ENCODE results near the gene CDKN1A.
"Not testable (repeated sequence)": the region's sequence is repeated elsewhere in the genome, so short reads cannot be mapped to it uniquely, and the experiment has no call there.

Gene CDKN1A

DNA sequence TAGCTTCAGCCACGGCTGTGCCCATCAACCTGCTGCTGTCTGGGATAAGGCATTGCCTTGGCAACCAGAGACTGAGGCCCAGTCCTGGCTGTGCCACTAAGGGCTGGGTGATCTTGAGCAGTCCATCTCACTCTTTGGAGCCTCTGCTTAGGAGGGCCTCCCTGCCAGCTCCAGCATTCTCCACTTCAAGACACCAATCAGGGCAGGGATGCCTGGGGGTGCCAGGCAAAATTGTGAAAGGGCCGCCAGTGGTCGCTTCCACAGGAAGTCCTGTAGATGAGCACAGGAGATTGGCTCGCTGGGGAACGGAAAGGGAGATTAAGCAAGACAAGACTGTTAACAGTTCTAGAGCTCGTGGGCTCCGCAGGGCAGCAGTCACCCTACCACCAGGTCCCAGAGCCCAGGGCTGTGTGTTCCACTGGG lies 19.0 kb downstream of the CDKN1A start, which contains the start of gene RAB44:
RAB44 (plus strand) TSS at position 346 of the 423 bp plus-strand sequence. CDS start 6,410 bp downstream, outside the sequence.
- no peaks in the 10 kb centered on the region for H3K9me3 Mint-ChIP-seq
- H3K4me3 Mint-ChIP-seq: no peak within 1 kb of the TSS
- H3K27ac Mint-ChIP-seq: no peak within 1 kb of the TSS
- H3K4me1 Mint-ChIP-seq: peaks cover 28% of the 10 kb centered on the region
- no peak for ATAC-seq
- peaks cover 10% of the 10 kb centered on the region for H3K27me3 Mint-ChIP-seq
- DNase-seq: no peak

DNA sequence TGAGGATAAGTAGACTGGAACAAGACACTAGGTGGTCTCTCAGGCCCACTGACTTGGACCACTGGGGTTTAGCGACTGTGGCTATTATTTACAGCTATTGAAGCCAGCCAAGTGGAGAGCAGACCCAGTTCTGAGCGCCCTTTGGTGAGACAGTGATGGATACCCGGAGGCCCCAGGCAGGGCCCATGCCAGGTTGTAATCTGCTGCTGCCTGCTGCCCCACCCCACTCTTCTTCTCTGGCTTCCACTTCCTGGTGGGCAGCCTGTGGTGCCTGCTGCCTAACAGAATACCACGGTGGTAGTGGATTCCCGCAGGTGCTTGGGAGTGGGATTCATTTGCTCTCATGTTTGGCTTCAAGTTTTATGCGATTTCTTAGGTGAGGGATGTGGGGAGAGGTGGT lies 19.7 kb downstream of the CDKN1A start:
- ATAC-seq (no peak), DNase-seq (no peak)
- Mint-ChIP-seq H3K4me3 (no peak overlapping the region), H3K4me1 (peaks cover 26% of the 10 kb centered on the region), H3K27me3 (peaks cover 11% of the 10 kb centered on the region), H3K9me3 (no peaks in the 10 kb centered on the region), H3K27ac (no peak overlapping the region)

DNA sequence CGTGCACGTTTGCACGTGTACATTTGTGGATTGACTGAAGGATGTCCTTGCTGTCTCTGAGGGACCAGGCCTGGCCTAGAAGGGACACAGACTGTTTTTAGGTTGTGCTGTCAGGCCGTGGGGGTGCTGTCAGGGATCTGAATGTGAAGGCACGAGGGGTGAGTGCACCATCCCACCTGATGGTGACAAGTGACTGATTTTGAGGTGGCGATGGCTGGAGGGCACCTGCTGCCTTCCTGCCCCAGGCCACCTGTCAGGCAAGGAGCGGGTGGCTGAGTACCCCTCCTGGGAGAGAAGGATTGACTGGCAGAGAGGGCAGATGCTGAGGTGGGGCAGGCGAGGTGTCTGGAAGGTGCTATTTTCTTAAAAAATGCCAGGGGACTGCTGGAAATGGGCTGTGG lies 20.4 kb downstream of the CDKN1A start:
- Mint-ChIP-seq H3K9me3 (no peaks in the 10 kb centered on the region), H3K4me3 (no peak overlapping the region), H3K27ac (no peak overlapping the region), H3K4me1 (peaks cover 26% of the 10 kb centered on the region), H3K27me3 (peaks cover 17% of the 10 kb centered on the region)
- ATAC-seq (no peak), DNase-seq (no peak)

DNA sequence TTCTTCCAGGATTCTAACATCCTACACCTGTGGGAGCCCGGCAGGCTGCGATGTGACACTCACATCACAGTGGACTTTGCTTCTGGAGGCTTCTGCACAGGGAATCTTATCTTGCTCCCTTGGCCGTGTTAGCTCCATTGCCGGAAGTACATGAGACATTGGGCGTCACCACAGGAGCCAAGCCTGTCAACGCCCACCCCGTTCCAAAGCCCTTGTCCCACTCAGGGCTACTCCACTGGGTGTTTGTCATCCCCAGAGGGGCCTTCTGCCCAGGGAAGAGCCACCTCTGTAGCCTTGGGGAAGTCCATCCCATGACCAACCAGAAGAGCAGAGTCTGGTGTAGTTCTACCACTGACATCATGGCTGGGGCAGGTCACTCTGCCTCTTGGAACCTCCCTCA lies 20.8 kb downstream of the CDKN1A start:
- Mint-ChIP-seq H3K4me1 (peaks cover 26% of the 10 kb centered on the region), H3K4me3 (no peak overlapping the region), H3K27me3 (peaks cover 20% of the 10 kb centered on the region), H3K27ac (no peak overlapping the region), H3K9me3 (no peaks in the 10 kb centered on the region)
- ATAC-seq (no peak), DNase-seq (no peak)

DNA sequence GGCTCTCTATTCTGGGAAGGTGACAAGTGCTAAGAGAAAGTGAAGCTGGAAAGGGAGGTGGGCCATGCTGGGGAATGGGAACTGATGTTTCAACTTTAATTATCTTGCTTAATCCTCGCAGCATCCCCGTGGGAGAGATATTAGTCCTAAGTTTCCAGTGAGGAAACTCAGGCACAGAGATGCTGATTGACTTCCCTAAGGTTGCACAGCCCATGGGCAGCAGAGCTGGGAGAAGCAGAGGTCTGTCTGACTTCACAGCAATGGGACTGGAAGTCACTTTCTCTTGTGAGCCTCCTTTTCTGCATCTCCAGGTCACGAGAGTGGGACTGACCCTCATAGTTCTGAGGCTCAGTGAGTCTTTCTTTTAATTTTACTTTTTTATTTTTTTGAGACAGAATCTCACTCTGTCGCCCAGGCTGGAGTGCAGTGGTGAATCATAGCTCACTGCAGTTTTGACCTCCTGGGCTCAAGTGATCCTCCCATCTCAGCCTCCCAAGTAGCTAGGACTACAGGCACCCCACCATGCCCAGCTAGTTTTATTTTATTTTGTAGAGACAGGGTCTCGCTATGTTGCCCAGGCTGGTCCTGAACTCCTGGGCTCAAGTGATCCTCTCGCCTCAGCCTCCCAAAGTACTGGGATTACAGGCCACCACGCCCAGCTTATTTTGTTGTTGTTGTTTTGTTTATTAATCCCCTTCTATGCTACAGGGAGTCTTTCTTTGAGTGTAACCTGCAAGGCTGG lies 21.7 kb downstream of the CDKN1A start:
- ATAC-seq: no peak
- Mint-ChIP-seq H3K27ac (no peak overlapping the region), H3K9me3 (no peaks in the 10 kb centered on the region)

DNA sequence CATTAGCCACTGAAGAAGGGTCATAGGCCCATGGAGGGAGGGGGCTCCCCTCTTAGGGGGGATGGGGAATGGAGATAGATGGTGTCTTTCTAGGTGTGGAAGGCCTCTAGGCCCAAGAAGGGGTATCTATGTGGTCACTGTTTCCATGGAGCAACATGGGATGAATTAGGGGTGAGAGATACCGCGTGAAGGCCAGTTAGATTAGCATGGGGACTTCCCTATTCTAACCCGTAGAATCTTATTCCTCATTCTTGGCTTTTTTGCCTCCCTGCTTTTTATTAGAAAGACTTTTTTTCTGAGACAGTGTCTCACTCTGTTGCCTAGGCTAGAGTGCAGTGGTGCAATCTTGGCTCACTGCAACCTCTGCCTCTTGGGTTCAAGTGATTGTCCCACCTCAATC lies 22.3 kb downstream of the CDKN1A start:
- no peak overlapping the region for H3K4me3 Mint-ChIP-seq
- peaks cover 19% of the 10 kb centered on the region for H3K4me1 Mint-ChIP-seq
- peak overlapping the region in 1 of 2 donors; percentile 19 for H3K27ac Mint-ChIP-seq
- peaks cover 20% of the 10 kb centered on the region for H3K27me3 Mint-ChIP-seq
- DNase-seq (no peak), ATAC-seq (no peak)
- H3K9me3 Mint-ChIP-seq: no peaks in the 10 kb centered on the region

More for the DNA sequence above, 21.7 kb downstream of the CDKN1A start:
- H3K4me3 Mint-ChIP-seq: no peak overlapping the region
- peaks cover 22% of the 10 kb centered on the region for H3K4me1 Mint-ChIP-seq
- H3K27me3 Mint-ChIP-seq: peaks cover 20% of the 10 kb centered on the region
- DNase-seq: no peak

DNA sequence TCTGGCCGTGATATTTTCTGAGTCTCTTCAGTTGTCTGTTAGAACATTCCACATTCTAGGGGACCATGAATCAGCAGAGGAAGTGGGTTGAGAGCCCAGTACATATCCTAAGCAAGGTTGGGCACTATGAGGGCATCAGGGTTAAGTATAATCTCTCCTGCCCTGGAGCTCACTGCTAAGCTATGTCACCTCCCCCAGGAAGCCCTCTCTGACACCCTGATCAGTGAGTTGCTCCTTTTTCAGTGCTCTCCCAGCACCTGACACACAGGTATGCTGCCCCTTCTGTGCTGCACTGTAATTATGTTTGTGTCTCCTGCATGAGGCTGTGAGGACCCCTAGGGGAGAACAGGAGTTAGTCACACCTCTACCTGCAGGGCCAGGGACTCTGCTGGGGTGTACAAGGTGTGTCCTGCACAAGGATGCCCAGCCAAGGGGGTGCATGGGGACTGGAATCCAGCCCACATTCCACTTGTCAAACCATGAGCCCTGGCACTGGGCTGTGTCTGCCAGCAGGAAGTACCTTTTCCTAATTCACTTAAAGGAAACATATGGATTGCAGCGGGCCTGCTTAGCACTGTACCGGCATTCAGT lies 23.0 kb downstream of the CDKN1A start:
- Mint-ChIP-seq H3K9me3 (no peaks in the 10 kb centered on the region), H3K4me1 (peaks cover 15% of the 10 kb centered on the region), H3K4me3 (no peak overlapping the region), H3K27ac (peak overlapping the region in 1 of 2 donors; percentile 19), H3K27me3 (peaks cover 20% of the 10 kb centered on the region)
- ATAC-seq: peak; percentile 64
- no peak for DNase-seq

DNA sequence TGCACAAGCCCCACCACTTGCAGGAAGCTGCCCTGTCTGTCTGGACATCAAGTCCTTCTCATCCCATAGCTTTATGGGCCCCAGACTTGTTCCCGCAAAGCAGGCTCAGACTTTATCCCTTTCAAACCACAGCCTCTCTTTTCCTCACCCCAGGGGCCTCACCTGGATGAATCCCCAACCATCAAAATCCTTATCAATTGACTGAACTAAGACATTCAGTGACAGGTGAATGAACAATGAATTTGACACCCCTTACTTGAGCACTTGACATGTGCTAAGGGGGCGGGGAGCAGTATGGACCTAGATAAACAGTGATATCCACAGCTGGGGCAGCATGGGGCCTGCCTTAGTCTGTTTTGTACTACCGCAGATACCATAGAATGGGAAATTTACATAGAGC lies 24.1 kb downstream of the CDKN1A start:
- no peak overlapping the region for H3K27ac Mint-ChIP-seq
- DNase-seq: no peak
- H3K4me1 Mint-ChIP-seq: peaks cover 10% of the 10 kb centered on the region
- H3K27me3 Mint-ChIP-seq: peaks cover 20% of the 10 kb centered on the region
- no peaks in the 10 kb centered on the region for H3K9me3 Mint-ChIP-seq
- ATAC-seq: no peak
- no peak overlapping the region for H3K4me3 Mint-ChIP-seq

DNA sequence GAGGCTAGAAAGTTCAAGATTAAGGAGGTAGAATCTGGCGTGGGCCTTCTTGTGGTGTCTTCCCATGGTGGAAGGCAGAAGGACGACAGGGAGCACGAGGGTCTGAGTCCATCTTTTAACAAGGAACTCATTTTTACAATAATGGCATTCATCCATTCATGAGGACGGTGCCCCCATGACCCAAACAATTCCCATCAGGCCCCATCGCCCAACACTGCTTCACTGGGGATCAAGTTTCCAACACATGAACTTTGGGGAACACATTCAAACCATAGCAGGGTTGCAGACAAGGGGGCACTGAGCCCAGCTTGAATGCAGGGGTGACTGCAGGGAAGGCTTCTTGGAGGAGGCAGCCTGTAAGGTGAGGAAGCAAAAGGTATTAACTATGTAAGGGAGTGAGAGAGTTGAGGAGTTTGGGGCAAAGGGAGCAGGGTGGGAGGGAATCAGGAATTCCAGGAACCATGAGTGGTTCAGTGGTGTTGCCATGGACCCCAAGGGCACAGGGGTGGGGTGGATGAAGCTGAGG lies 24.6 kb downstream of the CDKN1A start:
- Mint-ChIP-seq H3K4me1 (peaks cover 10% of the 10 kb centered on the region), H3K4me3 (no peak overlapping the region), H3K27me3 (peaks cover 20% of the 10 kb centered on the region), H3K9me3 (no peaks in the 10 kb centered on the region), H3K27ac (no peak overlapping the region)
- ATAC-seq: no peak
- no peak for DNase-seq

DNA sequence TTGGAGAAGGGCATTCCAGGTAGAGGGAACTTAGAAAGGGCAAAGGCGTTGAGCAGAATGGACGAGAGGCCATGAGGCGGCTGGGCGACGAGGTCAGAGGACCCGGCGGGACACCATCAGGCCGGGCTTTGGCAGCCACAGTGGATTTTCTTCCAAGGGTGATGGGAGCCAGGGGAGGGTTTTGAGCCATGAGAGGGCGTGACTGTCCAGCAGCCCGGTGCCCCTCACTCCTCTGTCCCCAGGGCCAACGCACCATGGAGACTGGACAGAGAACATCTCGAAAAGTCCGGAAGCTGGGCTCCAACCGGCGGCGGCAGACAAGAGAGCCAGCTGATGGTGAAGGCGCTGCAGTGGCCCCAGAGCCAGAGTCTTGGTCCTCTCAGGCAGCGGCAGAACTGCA lies 25.5 kb downstream of the CDKN1A start:
- H3K9me3 Mint-ChIP-seq: no peaks in the 10 kb centered on the region
- H3K4me3 Mint-ChIP-seq: no peak overlapping the region
- H3K4me1 Mint-ChIP-seq: peaks cover 10% of the 10 kb centered on the region
- ATAC-seq (no peak), DNase-seq (no peak)
- peaks cover 12% of the 10 kb centered on the region for H3K27me3 Mint-ChIP-seq
- no peak overlapping the region for H3K27ac Mint-ChIP-seq

DNA sequence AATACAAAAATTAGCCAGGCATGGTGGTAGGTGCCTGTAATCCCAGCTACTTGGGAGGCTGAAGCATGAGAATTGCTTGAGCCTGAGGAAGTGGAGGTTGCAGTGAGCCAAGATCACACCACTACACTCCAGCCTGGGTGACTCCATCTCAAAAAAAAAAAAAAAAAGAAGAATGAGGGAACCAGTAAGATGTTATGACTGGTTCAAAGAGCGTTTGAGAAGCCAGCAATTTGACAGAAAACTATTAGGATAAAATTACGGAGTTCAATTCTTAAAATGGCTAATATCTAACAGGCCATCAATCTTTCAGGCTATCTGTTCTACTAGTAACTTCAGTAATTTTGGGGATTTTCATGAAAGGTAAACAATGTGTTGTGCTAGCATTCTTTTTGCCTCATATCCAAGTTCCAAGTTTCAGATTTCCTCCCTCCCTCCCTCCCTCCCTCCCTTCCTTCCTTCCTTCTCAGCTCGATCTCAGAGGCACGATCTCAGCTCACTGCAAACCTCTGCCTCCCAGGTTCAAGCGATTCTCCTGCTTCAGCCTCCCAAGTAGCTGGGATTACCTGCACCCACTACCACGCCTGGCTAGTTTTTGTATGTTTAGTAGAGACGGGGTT lies 26.6 kb downstream of the CDKN1A start:
- Mint-ChIP-seq H3K27me3 (peaks cover 11% of the 10 kb centered on the region), H3K4me1 (peaks cover 10% of the 10 kb centered on the region)
- not testable (repeated sequence) for ATAC-seq, H3K27ac Mint-ChIP-seq, H3K4me3 Mint-ChIP-seq, H3K9me3 Mint-ChIP-seq, DNase-seq

DNA sequence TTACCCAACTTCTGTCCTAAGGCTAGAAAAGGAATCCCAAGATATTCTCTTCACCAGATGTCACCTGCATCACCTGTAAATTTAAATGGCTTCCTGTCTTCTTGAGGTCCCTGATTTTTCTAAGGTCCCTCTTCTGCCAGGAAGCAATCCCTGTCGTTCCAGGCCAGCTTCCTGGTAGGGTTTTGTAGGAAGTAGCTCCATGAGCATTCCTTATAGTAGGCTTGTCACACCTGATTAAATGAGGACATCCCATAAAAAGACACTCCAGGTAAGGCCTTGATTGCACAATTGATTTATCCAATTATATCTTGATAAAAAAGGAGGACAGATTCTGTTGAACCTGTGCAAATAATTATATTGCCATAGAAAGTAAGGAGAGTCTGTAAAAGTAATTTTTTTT lies 27.8 kb downstream of the CDKN1A start:
- ATAC-seq (no peak), DNase-seq (no peak)
- no peaks in the 10 kb centered on the region for H3K9me3 Mint-ChIP-seq
- peaks cover 11% of the 10 kb centered on the region for H3K27me3 Mint-ChIP-seq
- no peak overlapping the region for H3K27ac Mint-ChIP-seq
- no peak overlapping the region for H3K4me3 Mint-ChIP-seq
- H3K4me1 Mint-ChIP-seq: peaks cover 4% of the 10 kb centered on the region

DNA sequence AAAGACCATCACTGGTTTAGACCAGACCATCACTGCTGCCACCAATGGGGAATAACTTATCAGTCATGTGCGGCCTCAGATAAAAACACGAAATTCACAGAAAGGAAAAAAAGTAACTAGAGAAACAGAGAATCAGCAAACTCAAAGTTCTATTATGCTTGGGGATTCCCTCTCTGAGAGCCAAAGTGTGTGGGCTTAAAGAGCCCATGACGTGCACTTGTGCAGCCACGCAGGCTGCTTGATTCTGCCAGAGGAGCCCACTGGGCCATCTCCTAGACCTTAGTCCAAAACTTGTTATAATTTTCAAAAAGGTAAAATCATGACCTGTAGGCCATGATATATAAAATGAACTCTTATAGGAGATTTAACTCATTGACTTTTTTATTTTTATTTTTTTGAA lies 34.3 kb downstream of the CDKN1A start:
- Mint-ChIP-seq H3K4me1 (no peaks in the 10 kb centered on the region), H3K4me3 (no peak overlapping the region), H3K27ac (no peak overlapping the region), H3K27me3 (no peaks in the 10 kb centered on the region), H3K9me3 (no peaks in the 10 kb centered on the region)
- DNase-seq: no peak
- ATAC-seq: no peak

DNA sequence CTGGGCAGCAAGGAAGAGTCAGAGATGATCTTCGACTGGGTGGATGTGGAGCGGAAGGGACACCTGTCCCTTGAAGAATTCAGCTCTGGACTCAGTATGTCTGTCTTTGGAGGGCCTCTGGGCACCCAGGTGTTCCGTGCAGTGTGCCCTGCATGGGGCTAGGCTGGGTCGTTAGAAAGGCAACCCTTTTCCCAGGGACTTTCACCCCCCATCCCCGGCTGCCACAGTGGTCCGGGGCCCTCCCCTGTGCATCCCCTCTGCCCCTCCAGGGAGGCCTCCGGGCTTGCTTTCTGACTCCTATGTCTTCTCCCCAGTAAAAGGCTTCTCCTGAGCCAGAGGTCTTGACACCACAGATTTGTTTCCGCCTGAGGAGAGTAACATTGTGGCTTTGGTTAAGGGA lies 35.3 kb downstream of the CDKN1A start:
- Mint-ChIP-seq H3K4me3 (no peak overlapping the region), H3K27me3 (no peaks in the 10 kb centered on the region), H3K4me1 (no peaks in the 10 kb centered on the region), H3K9me3 (no peaks in the 10 kb centered on the region), H3K27ac (no peak overlapping the region)
- no peak for DNase-seq
- no peak for ATAC-seq

DNA sequence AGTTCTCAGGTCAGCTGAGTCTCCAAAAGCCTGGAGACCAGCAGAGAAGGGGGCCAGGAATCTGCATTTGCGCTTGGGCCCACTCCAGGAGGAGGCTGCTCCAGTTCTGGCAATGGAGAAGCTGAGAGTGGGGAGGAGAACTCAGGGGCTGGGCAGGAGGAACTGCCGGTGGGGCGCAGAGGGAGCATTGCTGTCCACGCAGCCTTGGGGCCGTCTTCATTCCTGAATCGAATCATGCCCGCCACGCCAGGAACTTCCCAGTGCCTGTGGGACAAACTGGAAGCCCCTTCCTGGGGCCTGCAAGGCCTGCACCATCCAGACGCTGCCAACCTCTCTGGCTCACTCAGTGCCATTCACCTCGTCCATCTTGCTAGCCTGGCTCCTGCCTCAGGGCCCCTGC lies 36.0 kb downstream of the CDKN1A start:
- ATAC-seq (no peak), DNase-seq (no peak)

DNA sequence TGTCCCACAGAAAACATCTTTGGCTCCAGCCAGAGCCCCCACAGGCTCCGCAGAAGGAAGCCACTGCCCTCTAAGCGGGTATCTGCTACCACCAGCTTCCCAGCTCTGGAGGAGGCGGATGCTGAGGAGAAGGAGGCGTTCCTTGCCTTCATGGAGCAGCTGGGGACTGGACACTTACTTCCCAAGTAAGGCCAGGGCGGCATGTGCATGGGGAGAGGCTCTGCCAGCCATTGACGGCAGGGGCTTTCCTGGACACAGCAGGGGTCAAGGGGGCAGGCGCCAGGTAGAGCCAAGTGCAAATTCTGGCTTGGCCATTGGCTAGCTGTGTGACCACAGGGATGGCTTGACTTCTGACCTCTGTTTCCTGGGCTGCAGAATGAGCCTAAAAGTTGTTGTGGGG lies 37.0 kb downstream of the CDKN1A start:
- Mint-ChIP-seq H3K27ac (no peak overlapping the region), H3K9me3 (no peaks in the 10 kb centered on the region), H3K4me3 (no peak overlapping the region), H3K27me3 (no peaks in the 10 kb centered on the region), H3K4me1 (no peaks in the 10 kb centered on the region)
- no peak for DNase-seq
- no peak for ATAC-seq

More for the DNA sequence above, 36.0 kb downstream of the CDKN1A start:
- Mint-ChIP-seq H3K27me3 (no peaks in the 10 kb centered on the region), H3K27ac (no peak overlapping the region), H3K4me1 (no peaks in the 10 kb centered on the region), H3K4me3 (no peak overlapping the region), H3K9me3 (no peaks in the 10 kb centered on the region)
